NCI-H2196 (cell line): ENCODE data around the gene AGO4.
"Not testable (repeated sequence)": the region's sequence is repeated elsewhere in the genome, so short reads cannot be mapped to it uniquely, and the experiment has no call there.

Experiments
- DNase-seq: peaks from one replicate; lab custom pipeline; 2025; ENCODE audit not compliant: unreplicated experiment; lab: John Stamatoyannopoulos, UW

The AGO4 gene

DNA sequence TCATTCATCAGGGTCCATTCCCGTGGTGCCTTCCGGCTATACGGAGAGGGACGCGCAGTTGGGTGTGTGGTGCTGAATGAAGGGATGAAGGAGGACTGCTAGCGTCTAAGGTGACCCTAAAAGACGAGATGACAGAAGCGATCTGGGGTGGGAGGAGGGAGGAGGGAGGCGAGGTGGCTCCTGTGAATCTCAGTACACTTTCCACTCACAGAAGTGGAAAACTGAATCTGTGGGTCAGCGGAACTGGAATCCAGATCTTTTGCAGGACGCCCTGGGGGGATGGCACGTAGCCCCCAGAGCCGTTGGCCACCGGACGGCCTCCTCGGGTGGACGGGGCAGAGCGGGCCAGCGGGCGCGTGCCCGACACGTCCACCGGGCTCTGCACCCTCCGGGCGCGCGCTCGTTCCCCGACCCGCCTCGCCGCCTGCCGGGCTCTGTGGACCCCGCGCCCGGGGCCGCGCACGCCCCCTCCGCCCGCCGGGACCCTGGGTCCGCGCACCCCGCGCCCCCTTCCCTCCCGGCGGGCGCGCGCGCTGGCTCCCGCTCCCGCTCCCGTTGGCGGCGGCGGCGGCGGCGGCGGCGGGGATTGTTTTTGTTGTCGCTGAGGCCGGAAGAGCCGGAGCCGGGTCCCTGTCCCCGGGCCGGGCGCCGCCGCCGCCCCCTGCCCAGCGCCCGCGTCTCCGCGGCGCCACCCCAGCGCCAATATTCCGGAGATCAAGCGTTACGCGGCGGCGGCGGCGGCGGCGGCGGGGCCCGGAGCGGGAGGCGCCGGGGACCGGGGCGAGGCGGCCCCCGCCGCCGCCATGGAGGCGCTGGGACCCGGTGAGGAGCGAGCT lies at the start of gene AGO4:
Gene AGO4 (plus strand): TSS at position 403 of the 836 bp plus-strand sequence. CDS start 401 bp downstream, at position 804.
- DNase-seq = peak; percentile 54

DNA sequence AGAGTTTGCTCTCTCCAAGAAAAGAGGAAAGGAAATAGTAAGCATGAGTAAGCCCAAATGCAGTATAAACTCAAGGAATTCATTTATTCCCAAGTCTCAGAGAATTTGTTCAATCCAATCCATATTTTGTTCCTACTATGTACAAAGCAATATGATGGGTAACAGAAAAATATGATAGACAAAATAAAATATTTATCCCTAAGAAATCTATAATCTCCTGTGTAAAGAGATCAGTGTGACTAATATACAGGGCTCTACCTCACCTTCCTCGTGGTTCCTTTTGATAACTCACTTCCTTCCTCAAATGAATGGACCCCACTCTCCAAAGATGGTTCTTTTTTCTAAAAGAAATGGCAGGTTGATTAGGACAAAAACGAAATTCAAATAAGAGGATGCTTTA lies 45.7 kb upstream of the AGO4 start:
- no peak for DNase-seq

DNA sequence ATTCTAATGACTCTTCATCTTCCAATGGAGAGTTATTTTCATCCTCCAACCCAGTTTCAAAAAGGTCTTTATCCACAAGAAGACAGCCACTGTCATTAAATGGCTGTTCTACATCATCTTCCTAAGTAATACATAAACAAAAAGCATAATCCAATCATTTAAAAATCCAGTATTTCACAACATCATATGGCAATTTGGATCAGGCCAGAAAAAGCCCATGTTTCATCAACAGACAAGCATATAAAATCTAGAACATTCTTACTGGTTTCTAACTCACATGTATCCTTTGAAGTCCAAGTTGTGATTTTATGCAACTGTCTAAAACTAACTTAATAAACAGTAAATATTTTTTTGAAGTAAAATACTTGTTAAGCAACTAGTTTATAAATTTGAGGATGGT lies 44.6 kb upstream of the AGO4 start:
- DNase-seq = no peak

DNA sequence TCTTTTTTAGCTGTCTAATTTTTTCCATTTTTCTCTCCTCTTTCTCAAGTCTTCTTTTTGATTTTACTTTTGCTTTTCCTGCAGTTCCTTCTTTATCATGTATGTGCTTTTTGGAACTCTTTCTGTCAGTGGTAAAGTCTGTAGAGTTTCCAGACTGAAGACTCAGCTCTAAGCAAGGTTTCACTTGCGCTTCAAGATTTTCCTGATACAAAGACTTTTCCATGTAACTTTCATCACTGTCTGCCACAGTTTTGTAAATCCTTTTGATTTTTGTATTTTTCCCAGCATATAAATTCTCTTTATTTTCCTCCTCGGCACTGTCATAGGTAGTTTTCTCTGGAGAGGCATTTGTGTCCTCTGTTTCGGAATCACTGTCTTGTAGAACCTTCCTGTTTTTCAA lies 43.5 kb upstream of the AGO4 start:
- DNase-seq = no peak

DNA sequence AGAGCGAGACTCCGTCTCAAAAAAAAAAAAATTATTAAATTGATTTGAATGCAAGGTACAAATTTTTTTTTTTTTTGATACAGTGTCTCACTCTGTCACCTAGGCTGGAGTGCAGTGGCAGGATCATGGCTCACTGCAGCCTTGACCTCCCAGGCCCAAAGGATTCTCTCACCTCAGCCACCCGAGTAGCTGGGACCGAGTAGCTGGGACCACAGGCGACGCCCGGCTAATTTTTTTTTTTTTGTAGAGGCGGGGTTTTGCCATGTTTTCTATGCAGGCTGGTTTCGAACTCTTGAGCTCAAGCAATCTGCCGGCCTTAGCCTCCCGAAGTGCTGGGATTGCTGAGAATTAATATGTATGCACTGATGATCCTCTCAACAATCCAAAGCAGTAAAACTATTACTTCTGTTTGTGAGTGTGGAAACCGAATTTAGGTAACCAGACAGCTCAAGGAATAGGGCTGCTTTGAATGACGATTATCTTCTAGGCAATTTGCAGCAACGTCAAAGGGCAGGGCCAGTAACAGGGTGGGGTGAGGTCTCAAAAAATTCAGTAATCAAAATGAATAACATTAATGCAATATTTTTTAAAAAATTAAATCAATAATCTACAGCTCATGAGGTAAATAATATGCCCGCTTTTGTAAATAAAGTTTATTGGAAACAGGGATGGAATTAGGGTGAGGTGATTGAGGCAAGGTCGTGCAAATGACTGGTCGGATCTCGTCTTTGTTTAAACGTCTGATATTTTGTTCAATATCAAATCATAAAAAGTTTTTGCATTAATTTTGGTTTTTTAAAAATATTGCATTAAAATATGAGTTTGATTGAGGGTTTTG lies 39.2 kb upstream of the AGO4 start:
- DNase-seq = no peak

DNA sequence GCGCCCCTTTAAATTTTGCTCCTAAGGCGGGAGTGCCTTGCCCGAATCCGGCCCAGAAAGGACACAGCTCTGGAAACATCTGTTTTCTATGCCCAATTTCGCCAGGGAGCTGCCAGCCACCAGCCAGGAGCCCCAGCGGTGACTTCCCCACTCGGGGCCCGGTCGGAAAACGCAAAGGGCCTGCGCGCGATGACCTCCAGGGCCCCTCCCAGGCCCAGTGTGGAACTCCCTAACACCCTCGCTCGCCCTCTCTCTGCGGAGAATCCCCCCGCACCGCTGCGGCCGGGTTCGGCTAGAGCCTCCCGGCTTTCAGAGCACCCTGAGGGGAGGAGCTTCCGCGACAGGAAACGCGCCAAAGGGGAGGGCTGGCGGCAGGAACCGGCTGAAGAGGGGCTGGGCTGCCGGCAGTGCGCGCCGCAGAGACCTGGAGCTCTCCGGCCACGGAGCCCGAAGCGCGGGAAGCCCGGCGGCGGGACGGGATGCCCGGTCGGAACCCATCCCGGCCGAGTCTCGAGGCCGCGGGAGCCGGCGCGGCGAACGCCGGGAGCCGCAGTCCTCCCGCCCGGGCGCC lies 38.5 kb upstream of the AGO4 start:
- peak; percentile 91 for DNase-seq

DNA sequence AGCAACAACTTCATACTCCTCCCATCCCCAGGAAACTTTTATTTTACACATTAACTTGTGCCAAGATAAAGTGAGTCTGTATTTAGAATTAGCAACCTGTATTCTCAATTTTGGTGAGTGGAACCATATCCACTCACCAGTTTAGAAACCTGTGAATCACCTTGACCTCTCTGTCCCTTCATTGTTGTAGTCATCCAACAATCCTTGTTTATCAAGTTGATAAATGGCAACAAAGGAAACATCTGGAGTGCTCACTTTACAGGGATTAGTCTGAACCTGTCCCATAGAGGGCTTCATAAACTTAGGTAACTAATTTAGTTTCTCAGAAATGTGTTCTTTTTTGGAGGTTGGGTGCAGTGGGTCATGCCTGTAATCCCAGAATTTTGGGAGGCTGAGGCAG lies 34.1 kb upstream of the AGO4 start:
- no peak for DNase-seq

DNA sequence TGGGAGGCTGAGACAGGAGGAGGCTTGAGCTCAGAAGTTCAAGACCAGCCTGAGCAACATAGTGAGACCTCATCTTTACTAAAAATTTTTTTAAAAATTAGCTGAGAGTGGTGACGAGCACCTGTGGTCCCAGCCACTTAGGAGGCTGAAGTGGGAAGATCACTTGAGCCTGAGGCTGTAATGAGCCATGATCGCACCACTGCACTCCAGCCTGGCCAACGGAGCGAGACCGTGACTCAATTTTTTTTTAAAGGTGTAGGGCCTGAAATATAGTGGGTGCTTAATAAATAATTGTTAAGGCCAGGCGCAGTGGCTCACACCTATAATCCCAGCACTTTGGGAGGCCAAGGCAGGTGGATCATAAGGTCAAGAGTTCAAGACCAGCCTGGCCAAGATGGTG lies 31.6 kb upstream of the AGO4 start:
- DNase-seq = not testable (repeated sequence)

DNA sequence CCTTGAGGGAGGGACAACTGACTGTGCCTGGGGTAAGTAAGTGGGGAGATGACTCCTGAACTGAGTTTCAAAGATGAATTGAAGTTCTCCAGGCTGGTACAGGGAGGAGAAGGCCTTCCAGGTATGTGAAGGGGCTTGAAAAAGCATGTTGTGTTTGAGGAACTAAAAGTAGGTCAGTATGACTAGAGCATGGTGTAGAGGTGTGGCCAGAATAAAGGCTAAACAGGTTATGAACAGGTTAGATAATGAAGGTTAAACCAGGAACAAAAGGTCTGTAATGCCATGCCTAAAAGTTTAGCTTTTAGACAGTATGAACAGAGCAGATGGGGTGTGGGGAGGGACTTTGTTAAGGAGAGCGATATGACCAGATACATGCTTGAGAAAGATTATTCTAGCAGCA lies 30.7 kb upstream of the AGO4 start:
- DNase-seq = no peak

DNA sequence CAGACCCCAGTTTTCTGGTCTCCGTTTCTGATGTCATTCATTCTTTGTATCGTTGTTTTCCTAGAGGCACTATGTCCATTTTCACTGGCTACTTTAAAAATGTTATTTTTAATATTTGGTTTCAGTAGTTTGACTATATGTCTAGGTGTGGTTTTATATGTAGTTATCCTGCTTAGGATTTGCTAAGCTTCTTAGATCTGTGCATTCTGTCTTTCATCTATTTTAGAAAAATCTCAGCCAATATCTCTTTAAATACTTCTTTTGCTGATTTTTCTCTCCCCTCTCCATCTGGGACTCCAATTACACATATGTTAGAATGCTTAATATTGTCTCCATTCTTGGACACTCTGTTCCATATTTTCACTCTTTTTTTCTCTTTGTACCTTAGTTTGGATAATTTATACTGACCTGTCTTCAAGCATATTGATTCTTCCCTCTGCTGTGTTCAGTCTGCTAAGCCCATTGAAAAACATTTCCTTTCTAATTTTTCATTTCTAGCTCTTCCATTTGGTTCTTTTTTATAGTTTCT lies 24.7 kb upstream of the AGO4 start:
- DNase-seq = no peak

DNA sequence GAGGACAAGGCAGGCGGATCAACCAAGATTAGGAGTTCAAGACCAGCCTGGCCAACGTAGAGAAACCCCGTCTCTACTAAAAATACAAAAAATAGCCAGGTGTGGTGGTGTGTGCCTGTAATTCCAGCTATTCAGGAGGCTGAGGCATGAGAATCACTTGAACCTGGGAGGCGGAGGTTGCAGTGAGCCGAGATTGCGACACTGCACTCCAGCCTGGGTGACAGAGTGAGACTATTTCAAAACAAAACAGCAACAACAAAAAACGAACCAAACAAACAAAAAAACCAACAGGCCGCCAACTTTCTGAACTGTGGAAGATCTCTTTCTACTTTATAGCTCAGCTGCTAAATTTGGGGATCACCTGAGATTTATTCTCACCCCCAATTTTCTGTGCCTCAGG lies 23.5 kb upstream of the AGO4 start:
- DNase-seq = not testable (repeated sequence)

DNA sequence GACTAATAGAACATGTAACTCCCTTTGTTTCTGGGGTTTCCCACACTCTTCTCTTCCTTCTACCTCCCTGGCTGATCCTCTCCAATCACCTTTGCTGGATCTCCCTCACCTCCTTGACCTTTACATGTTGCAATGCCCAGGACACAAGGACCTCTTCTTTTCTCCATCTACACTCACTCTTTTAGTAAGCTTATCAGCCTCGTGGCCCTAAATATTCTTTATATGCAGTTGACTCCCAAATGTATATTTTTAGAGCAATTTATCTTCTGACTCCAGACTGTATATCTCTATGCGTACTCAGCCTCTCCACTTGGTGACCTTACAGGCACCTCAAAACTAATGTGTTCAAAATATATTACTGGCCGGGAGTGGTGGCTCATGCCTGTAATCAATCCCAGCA lies 19.7 kb upstream of the AGO4 start:
- no peak for DNase-seq

DNA sequence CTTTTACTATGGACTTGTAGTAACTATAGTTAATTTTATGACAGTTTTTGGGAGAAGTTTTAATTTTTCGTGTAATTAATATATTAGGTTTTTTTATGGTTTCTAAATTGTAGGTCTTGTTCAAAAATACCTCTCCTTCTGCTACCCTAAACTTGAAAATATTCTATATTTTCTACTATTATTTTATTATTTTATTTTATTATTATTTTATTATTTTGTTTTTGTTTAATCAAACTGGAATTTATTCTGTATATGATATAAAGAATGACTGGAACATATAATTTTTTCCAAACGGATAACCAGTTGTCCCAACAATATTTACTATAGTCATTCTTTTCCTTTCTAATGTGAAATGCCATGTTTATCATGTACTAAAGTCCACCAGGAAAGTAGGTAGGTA lies 17.1 kb upstream of the AGO4 start:
- DNase-seq = no peak

DNA sequence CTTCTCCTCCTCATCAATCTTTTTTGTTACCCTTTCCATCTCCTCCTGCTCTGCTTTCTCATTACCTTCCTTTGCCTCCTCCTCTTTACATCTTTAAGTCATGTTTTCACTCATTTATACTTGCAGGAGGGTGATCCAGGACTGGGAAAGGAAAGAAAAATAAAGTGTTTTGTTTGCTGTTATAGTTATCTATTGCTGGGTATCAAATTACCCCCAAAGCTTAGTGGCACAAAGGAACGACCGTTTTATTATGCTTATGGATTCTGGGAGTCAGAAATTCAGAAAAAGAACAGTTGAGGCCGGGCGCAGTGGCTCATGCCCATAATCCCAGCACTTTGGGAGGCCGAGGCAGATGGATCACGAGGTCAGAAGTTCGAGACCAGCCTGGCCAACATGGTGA lies 12.5 kb upstream of the AGO4 start:
- DNase-seq = no peak

DNA sequence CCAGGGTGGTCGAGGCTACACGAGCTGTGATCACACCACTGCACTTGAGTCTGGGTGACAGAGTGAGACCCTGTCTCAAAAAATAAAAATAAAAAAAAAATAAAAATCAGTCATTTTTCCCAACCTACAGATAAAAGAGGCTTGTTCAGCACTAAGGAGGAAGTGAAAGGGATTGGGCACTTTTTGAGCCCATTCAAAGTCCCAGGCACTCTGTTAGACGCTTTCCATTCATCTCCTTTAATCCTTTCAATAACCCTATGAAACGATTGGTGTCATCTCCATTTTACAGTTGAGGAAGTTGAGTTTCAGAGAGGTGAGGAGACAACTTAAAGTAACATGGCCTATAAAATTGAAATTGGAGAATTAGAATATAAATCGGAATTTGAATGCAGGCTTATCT lies 10.4 kb upstream of the AGO4 start:
- no peak for DNase-seq

DNA sequence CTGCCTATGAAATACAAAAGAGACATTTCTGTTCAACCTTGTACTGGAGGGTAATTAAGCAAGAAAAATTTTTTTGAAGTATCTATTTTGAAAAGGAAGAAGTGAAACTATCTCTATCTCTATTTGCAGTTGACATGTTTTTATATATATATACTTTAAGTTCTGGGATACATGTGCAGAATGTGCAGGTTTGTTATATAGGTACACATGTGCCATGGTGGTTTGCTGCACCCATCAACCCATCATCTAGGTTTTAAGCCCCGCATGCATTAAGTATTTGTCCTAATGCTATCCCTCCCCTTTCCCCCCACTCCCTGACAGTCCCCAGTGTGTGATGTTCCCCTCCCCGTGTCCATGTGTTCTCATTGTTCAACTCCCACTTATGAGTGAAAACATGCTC lies 9.8 kb upstream of the AGO4 start:
- not testable (repeated sequence) for DNase-seq

DNA sequence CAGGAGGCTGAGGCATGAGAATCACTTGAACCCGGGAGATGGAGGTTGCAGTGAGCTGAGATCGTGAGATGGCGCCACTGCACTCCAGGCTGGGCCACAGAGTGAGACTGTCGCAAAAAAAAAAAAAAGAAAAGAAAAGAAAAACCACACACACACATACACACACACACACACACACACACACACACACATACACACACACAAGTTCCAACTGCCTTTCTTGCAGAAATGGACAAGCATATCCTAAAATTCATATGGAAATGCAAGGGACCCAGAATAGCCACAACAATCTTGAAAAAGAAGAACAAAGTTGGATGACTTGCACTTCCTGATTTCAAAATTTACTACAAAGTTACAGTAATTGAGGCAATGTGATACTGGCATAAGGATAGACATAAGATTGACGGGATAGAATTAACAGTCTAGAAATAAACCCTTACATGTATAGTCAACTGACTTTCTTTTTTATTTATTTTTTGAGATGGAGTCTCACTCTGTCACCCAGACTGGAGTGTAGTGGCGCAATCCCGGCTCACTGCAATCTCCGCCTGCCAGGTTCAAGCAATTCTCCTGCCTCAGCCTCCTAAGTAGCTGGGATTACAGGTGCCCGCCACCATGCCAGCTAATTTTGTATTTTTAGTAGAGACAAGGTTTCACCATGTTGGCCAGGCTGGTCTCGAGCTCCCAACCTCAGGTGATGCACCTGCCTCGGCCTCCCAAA lies 7.5 kb upstream of the AGO4 start:
- DNase-seq = not testable (repeated sequence)

DNA sequence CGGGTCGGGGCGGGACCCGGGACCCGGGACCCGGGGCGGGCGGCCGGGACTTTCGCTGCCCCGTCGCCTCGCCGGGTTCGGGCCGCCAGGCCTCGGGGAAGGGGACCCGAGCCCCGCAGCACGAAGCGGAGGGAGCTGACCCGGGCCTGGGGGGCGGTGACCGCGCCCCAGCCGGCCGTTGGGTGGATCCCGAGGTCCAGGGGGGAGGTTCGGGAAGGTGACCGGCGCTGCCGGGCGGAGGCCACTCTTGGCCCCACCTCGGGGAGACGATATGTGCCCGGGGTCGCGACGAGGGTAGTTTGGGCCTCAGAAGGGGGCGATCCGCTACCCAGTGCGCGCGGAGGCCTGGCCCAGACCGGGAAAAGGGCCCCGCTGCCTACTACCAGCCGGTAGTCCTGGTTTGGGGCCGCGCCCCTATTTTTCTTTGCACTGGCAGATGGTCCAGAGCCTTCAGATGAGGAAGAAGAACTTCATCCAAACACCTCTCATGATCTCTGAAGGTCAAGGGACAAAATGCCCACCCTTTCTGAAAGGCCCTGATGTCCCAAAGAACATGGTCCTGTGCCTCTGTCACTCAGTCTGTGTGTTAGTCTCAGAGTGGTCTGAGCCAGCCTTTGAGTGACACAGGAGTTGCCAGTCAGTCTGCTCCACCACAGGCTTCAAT lies 766 bp downstream of the AGO4 start:
- no peak for DNase-seq

DNA sequence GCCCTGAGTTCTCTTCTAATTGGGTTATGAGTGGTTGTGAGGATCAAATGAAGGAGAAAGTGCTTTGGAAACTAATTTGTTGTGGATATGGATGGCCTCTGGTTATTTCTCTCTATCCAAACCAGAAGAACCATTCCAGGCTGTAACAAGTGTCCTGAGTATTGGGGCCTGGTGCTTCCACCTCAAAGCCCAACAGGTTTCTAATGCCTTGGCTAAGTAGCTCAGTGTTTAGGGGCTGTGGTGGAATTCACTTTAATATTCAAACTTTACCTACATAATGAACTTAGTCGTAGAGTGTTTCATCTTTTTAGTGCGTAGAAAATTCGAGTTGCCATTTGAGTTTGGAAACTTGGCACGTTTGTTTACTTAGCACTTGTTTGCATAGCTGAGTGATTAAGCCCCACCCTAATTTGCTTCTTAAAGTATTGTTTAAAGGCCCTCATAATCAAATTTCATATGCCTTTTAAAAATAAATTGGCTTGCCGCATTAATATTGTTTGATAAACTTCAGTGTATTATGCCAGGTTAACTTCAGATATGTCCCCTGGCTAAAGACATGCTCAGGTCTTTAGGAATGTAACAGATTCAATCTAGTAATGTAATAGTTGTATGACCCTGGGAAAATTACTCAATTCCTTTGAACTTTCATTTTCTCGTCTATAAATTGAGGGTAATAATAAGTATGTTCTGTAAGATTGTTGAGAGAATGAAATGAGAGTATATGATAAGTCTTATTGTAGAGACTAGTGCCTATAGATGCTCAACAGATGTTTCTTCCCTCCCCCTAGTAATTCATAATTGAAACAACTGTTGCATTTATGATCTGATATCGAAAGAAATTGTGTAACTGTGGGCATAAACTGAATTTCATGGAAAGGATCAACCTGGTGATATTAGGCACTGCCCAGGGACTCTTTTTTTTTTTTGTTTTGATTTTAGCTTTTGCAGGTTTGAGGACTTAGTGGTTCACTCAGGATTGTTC lies 1.6 kb downstream of the AGO4 start:
- no peak for DNase-seq
